Fibroblast of mammary gland (primary cell): ENCODE measurements around the gene THBS2.
"Not testable (repeated sequence)": the region's sequence is repeated elsewhere in the genome, so short reads cannot be mapped to it uniquely, and the experiment has no call there.

Experiments used
- DNase-seq: peaks from one replicate; pipeline ENCODE4 v3.0.0-alpha.2; 2010; ENCODE audit warnings: low read depth
- H3K4me3 ChIP-seq: 2 replicates; pipeline ENCODE4 v1.5.1; 2011; ENCODE audit warnings: low read depth, mild to moderate bottlenecking, low read length, moderate library complexity; ENCODE audit not compliant: control insufficient read depth
- TF ChIP-seq, protein P1 (sequence below): conservative IDR thresholded peaks from 2 replicates; pipeline ENCODE4 v1.5.1; 2011; ENCODE audit warnings: low read depth, low read length, inconsistent platforms; ENCODE audit not compliant: control insufficient read depth, insufficient read depth

THBS2 gene

DNA sequence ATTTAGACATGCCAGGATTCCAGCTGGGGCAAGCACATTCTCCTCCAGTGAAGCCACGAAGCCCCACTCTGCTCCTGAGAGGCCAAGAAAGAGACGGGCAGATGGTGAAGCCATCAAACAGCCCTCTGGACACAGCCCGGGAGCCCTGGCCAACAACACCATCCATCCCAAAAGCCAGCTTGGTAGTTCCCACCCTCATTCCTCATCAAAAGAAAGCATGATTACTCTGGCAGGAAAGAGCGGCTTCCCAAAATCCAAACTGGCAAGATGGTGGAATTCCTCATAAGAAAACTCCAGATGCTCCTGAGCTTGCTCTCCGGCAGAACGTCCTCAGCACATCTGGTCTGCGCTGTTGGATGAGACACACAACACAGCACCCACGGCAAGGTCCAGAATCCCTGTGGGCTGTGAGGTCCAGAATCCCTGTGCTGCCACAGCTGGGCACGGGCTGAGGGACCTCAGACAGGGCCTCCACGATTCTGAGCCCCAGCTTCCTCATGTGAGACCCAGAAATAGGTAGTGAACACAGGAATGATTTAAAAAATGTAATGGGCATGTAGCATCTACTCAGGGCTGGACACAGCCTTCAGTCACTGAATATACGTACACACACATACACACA lies 52.6 kb downstream of the THBS2 start:
- DNase-seq: no peak
- TF ChIP-seq, protein P1, sequence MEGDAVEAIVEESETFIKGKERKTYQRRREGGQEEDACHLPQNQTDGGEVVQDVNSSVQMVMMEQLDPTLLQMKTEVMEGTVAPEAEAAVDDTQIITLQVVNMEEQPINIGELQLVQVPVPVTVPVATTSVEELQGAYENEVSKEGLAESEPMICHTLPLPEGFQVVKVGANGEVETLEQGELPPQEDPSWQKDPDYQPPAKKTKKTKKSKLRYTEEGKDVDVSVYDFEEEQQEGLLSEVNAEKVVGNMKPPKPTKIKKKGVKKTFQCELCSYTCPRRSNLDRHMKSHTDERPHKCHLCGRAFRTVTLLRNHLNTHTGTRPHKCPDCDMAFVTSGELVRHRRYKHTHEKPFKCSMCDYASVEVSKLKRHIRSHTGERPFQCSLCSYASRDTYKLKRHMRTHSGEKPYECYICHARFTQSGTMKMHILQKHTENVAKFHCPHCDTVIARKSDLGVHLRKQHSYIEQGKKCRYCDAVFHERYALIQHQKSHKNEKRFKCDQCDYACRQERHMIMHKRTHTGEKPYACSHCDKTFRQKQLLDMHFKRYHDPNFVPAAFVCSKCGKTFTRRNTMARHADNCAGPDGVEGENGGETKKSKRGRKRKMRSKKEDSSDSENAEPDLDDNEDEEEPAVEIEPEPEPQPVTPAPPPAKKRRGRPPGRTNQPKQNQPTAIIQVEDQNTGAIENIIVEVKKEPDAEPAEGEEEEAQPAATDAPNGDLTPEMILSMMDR: no peak

DNA sequence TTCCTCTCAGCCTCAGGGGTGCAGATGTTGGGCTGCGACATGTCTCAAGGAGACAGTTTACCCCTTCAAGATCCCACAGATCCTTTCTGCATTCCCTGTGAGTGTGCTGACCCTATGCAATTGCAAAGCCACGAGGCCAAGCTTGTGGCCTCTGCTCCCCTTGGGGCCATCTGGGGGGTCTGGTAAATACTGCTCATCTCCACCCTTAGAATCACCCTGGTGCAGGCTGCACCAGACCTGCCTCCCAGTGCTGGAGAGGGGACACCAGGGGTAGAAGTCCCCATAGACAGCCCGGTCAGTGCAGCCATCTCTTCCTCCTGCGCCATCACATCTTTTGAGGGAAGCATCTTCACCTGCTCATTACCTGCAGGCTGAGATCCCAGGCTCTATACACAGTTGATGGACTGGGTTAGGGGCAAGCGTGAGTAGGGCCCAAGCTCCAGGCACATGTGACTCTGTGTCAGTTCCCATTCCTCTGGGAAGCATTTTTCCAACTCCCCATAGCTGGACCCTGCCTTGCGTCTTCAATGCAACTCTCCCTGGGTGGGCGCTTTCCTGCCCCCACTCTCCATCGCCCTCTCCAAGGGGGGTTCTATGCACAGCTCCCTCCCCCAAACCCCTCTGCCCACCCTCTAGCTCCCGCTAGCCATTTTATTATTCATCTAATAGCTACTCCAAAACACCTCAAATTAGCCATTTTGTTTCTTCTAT lies 53.9 kb downstream of the THBS2 start:
- H3K4me3 ChIP-seq: no peak overlapping the region
- no peak for DNase-seq
- TF ChIP-seq, protein P1: no peak

More for the DNA sequence above, 52.6 kb downstream of the THBS2 start:
- H3K4me3 ChIP-seq: no peak overlapping the region

DNA sequence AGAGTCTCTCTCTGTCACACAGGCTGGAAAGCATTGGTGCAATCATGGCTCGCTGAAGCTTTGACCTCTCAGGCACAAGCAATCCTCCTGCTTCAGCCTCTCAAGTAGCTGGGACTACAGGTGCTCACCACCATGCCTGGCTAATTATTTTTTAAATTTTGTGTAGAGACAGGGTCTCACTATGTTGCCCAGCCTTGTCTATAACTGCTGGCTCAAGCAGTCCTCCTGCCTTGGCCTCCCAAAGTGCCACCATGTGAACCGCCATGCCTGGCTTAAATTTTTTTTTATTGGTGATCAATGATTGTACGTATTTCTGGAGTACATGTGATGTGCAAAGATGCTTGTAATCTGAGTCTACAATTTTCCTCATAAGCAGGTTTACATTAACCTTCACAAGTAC lies 54.8 kb downstream of the THBS2 start:
- TF ChIP-seq, protein P1: no peak
- no peak for DNase-seq
- H3K4me3 ChIP-seq: no peak overlapping the region

DNA sequence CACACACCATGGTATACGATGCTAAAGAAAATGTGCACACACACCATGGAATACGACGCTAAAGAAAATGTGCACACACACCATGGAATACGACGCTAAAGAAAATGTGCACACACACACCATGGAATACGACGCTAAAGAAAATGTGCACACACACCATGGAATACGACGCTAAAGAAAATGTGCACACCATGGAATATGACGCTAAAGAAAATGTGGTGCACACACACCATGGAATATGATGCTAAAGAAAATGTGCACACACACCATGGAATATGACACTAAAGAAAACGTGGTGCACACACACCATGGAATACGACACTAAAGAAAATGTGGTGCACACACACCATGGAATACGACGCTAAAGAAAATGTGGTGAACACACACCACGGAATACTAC lies 55.7 kb downstream of the THBS2 start:
- not testable (repeated sequence) for H3K4me3 ChIP-seq

DNA sequence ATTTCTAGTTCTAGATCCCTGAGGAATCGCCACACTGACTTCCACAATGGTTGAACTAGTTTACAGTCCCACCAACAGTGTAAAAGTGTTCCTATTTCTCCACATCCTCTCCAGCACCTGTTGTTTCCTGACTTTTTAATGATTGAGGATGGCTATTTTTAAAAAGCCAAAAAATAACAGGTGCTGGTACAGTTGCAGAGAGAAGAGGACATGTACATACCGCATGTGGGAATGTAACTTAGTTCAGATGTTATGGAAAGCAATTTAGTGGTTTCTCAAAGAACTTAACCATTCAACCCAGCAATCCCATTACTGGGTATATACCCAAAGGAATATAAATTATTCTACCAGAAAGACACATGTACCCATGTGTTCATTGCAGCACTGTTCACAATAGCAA lies 57.4 kb downstream of the THBS2 start:
- DNase-seq, H3K4me3 ChIP-seq: not testable (repeated sequence)

More for the DNA sequence above, 55.7 kb downstream of the THBS2 start:
- not testable (repeated sequence) for DNase-seq

DNA sequence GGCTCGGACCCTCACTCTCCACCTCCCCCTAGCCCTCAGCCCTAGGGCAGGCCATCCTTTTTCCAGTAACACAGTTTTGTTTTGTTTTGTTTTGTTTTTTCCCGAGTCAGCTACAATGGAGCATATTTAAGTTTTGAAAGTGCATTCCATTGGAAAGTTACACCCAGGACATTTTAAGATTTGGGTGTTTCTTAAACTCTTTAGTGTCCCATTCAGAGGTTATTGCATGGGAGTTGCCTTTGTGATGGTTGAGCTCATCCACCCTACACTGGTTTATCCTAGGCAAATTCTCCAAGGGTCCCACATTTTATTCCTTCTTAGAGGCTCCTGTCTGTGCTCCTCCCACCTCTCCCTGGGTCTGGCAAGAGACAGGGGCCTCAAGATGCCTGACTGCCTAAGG lies 58.9 kb downstream of the THBS2 start:
- TF ChIP-seq, protein P1: no peak
- H3K4me3 ChIP-seq: no peak overlapping the region
- no peak for DNase-seq

DNA sequence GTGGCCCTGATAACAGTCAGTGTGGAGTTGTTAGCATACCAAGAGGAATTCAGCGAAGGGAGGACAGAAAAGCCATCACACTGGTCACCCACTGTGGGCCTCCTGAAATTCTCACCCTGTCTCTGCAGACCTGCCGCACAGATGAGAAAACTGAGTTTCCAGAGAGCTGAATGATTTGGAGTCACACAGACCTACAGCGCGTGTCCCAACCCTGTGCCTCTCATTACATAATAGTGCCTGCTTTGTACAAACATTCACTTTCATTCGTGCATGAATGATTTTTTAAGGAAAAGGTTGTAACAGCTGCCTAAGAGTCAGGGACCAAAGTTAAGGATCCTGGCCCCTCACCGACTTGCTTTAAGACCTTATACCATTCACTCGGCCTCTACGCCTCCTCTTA lies 62.7 kb downstream of the THBS2 start:
- DNase-seq: no peak
- no peak overlapping the region for H3K4me3 ChIP-seq
- TF ChIP-seq, protein P1: no peak
